HG02763 (cell line): ENCODE measurements around the gene FUT6.

Experiments
- ATAC-seq: cut with Tn5 transposase; IDR thresholded peaks from one replicate; pipeline ENCODE4 v1.9.1; 2021; ENCODE audit warnings: mild to moderate bottlenecking, moderate library complexity; ENCODE audit not compliant: unreplicated experiment

The FUT6 gene

GRCh38 chr19:5828661-5829566 lies 10.6 kb downstream of the FUT6 start:
- no peak for ATAC-seq

- peak; percentile 72 for ATAC-seq
Measured at GRCh38 chr19:5827891-5828660, 11.4 kb downstream of the FUT6 start.

- no peak for ATAC-seq
Measured at GRCh38 chr19:5827342-5827890, 12.1 kb downstream of the FUT6 start.

- ATAC-seq, result no peak
Measured at GRCh38 chr19:5826531-5827341, 12.8 kb downstream of the FUT6 start.

GRCh38 chr19:5825178-5825577 lies 14.3 kb downstream of the FUT6 start:
- no peak for ATAC-seq

- no peak for ATAC-seq
Measured at GRCh38 chr19:5824751-5825150, 14.8 kb downstream of the FUT6 start.

- ATAC-seq, result no peak
Measured at GRCh38 chr19:5823579-5824281, 15.8 kb downstream of the FUT6 start.

- no peak for ATAC-seq
Measured at GRCh38 chr19:5822181-5822844, 17.2 kb downstream of the FUT6 start.

GRCh38 chr19:5821521-5822180 lies 17.9 kb downstream of the FUT6 start:
- no peak for ATAC-seq

GRCh38 chr19:5820785-5821184 lies 18.7 kb downstream of the FUT6 start:
- no peak for ATAC-seq

- ATAC-seq, result no peak
Measured at GRCh38 chr19:5818594-5818993, 20.9 kb downstream of the FUT6 start.

GRCh38 chr19:5817218-5817617 lies 22.3 kb downstream of the FUT6 start:
- no peak for ATAC-seq

- ATAC-seq, result no peak
Measured at GRCh38 chr19:5814852-5815246, 24.7 kb downstream of the FUT6 start.

GRCh38 chr19:5814123-5814851 lies 25.2 kb downstream of the FUT6 start:
- ATAC-seq, result no peak

- no peak for ATAC-seq
Measured at GRCh38 chr19:5811117-5811516, 28.4 kb downstream of the FUT6 start.

- no peak for ATAC-seq
Measured at GRCh38 chr19:5809469-5809868, 30.0 kb downstream of the FUT6 start.

GRCh38 chr19:5809053-5809452 lies 30.4 kb downstream of the FUT6 start:
- no peak for ATAC-seq

GRCh38 chr19:5808120-5808816 lies 31.2 kb downstream of the FUT6 start:
- ATAC-seq, result no peak
